Measurements from ENCODE around the gene CDC14A. TPM values are rescaled to one million over a fixed set of nuclear protein-coding genes. Genes with fewer than 3 reads are reported as not detected.
"Not testable (repeated sequence)": the region's sequence is repeated elsewhere in the genome, so short reads cannot be mapped to it uniquely, and the experiment has no call there.

The CDC14A gene
- polyA plus RNA-seq, 1 experiment: 2.8 TPM

DNA sequence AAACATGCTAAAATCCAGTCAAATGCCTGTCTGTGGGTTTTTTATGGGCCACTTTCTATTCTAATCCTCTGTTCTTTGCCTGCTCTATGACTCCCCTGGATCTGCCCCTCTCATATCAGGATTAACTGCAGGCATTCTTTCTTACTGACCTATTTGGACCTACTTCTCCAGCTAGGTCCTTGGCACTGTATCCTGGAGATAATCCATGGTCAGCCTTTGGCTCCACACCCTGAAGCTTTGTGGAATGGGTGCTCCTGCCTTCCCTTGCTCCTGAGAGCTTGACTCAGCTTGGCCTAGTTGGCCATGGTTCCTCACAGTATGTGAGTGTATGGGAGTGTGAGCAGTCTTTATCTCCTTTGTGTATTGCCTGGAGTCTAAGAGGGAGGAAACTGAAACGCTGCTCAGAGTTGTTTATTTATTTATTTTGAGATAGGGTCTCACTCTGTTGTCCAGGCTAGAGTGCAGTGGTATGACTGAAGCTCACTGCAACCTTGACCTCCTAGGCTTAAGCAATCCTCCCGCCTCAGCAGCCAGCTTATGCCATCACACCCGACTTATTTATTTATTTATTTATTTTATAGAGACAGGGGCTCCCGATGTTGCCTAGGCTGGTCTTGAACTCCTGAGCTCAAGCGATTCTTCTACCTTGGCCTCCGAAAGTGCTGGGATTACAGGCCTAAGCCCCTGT lies 28.7 kb upstream of the CDC14A start:
- DNase-seq (ENCODE audit: low read depth, low spot score): no peak
- H3K9me3 ChIP-seq (ENCODE audit: control insufficient read depth, insufficient read depth, low read length): 0 out of 2 replicates have a peak, but pooled peaks cover 4% of the 10 kb centered on the region
- POLR2A ChIA-PET: no interaction called here

DNA sequence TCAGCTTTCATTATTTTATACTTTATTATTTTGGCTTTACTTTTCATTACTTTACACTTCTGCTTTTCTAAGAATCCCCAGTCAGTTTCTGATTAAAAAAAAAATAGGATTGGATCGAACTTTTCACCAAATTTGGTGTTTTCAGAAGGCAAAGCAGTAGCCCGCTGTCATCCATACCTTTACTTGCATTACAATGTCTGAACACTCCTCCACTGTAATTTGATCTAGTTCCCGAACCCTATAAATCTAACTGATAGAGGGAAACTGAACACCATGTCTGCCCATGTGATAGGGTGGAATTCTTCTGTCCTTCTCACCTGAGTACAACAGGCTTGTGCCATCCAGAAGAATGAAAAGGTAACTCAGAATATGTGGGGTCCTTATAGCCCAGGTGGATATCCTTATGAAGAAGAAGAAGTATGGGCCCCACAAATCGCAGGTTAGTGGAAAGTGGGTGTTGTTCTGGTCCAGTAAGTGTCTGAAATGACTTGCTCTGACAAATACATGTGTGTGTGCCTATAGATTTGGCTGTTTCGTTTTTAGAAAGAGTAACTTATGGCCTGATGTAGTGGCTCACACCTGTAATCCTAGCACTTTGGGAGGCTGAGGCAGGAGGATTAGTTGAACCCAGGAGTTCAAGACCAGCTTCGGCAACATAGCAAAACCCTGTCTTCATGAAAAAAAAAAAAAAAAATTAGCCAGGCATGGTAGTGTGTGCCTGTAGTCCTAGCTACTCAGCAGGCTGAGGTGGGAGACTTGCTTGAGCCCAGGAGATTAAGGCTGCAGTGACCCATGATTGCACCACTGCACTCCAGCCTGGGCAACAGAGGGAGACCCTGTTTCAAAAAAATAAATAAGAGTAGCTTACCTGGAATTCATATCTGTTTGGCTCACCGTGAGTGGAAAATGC lies 26.6 kb upstream of the CDC14A start:
- CTCF ChIA-PET: no interaction called here

More for the DNA sequence above, 28.7 kb upstream of the CDC14A start:
- Histone ChIP-seq H3K27me3 (ENCODE audit: control insufficient read depth, insufficient read depth, low read length) (peaks cover 4% of the 10 kb centered on the region), H3K27ac (ENCODE audit: low read depth, low read length) (no peak overlapping the region), H3K4me3 (ENCODE audit: low read depth, low read length) (no peak overlapping the region)
- CTCF ChIA-PET: no interaction called here
- no peak for TF ChIP-seq CTCF (IDR thresholded peaks at IDR 0.05; ENCODE audit: low read depth, low read length)

GRCh38 chr1:100326325-100326670 lies 26.0 kb upstream of the CDC14A start:
- H3K9me3 ChIP-seq (ENCODE audit: control insufficient read depth, insufficient read depth, low read length); H3K4me3 ChIP-seq (ENCODE audit: low read depth, low read length); H3K27ac ChIP-seq (ENCODE audit: low read depth, low read length); H3K27me3 ChIP-seq (ENCODE audit: control insufficient read depth, insufficient read depth, low read length); DNase-seq (ENCODE audit: low read depth, low spot score); POLR2A ChIA-PET: not testable (repeated sequence)
- CTCF ChIA-PET: interaction anchor here (1.2 kb wide), 1 partner anchor 25 kb away, joined by 3 read pairs; no protein-coding TSS in a partner anchor

More for the DNA sequence above, 26.6 kb upstream of the CDC14A start:
- TF ChIP-seq CTCF (IDR thresholded peaks at IDR 0.05; ENCODE audit: low read depth, low read length): no peak
- Histone ChIP-seq H3K27me3 (ENCODE audit: control insufficient read depth, insufficient read depth, low read length) (peaks cover 4% of the 10 kb centered on the region), H3K27ac (ENCODE audit: low read depth, low read length) (no peak overlapping the region), H3K9me3 (ENCODE audit: control insufficient read depth, insufficient read depth, low read length) (no peaks in the 10 kb centered on the region), H3K4me3 (ENCODE audit: low read depth, low read length) (no peak overlapping the region)
- no peak for DNase-seq (ENCODE audit: low read depth, low spot score)
- POLR2A ChIA-PET: no interaction called here

GRCh38 chr1:100328133-100328532 lies 24.2 kb upstream of the CDC14A start:
- Histone ChIP-seq H3K4me3 (ENCODE audit: low read depth, low read length) (no peak overlapping the region), H3K27ac (ENCODE audit: low read depth, low read length) (no peak overlapping the region), H3K9me3 (ENCODE audit: control insufficient read depth, insufficient read depth, low read length) (no peaks in the 10 kb centered on the region), H3K27me3 (ENCODE audit: control insufficient read depth, insufficient read depth, low read length) (peaks cover 4% of the 10 kb centered on the region)
- DNase-seq (ENCODE audit: low read depth, low spot score): no peak
- ChIA-PET POLR2A (no interaction called here), CTCF (no interaction called here)
- TF ChIP-seq CTCF (IDR thresholded peaks at IDR 0.05; ENCODE audit: low read depth, low read length): no peak

- H3K4me3 ChIP-seq (ENCODE audit: low read depth, low read length); DNase-seq (ENCODE audit: low read depth, low spot score); POLR2A ChIA-PET; H3K9me3 ChIP-seq (ENCODE audit: control insufficient read depth, insufficient read depth, low read length); H3K27me3 ChIP-seq (ENCODE audit: control insufficient read depth, insufficient read depth, low read length); H3K27ac ChIP-seq (ENCODE audit: low read depth, low read length); CTCF ChIA-PET: not testable (repeated sequence)
These were observed 21.2 kb upstream of the CDC14A start for GRCh38 chr1:100331146-100331545.

GRCh38 chr1:100332331-100332730 lies 20.0 kb upstream of the CDC14A start:
- Histone ChIP-seq H3K9me3 (ENCODE audit: control insufficient read depth, insufficient read depth, low read length) (no peaks in the 10 kb centered on the region), H3K4me3 (ENCODE audit: low read depth, low read length) (no peak overlapping the region), H3K27ac (ENCODE audit: low read depth, low read length) (no peak overlapping the region), H3K27me3 (ENCODE audit: control insufficient read depth, insufficient read depth, low read length) (peaks cover 9% of the 10 kb centered on the region)
- ChIA-PET CTCF (no interaction called here), POLR2A (no interaction called here)
- no peak for TF ChIP-seq CTCF (IDR thresholded peaks at IDR 0.05; ENCODE audit: low read depth, low read length)
- no peak for DNase-seq (ENCODE audit: low read depth, low spot score)
